GM12872 (cell line): ENCODE measurements around the gene PDE6A.

ENCODE experiments used
- TF ChIP-seq, protein P1 (sequence below): IDR thresholded peaks from 3 replicates; pipeline ENCODE4 v1.5.1; 2011; ENCODE audit warnings: low read depth, mild to moderate bottlenecking, low read length, moderate library complexity; ENCODE audit not compliant: insufficient read depth

PDE6A gene

DNA sequence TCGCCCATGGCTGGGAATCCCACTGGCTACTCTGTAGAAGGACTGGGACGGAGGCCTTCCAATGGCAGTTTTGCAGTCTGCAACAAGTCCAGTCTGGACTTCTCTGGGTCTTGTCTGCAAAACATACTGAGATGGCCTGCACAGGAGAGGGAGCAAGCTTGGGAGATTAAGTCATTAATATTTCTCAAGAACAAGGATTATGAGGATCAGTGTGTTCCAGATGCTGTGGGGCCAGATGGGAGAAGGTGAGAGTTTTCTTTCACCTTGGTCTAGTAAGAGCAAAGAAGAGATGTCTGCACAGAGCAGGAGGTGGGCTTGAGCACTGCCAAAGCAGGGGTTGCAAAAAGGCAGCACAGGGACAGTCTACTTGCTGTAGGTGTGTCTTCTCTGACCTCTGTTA, at the start of gene PDE6A:
PDE6A (minus strand) TSS at position 128 of the 400 bp plus-strand sequence; CDS start at position 8, 120 bp downstream.
- TF ChIP-seq, protein P1, sequence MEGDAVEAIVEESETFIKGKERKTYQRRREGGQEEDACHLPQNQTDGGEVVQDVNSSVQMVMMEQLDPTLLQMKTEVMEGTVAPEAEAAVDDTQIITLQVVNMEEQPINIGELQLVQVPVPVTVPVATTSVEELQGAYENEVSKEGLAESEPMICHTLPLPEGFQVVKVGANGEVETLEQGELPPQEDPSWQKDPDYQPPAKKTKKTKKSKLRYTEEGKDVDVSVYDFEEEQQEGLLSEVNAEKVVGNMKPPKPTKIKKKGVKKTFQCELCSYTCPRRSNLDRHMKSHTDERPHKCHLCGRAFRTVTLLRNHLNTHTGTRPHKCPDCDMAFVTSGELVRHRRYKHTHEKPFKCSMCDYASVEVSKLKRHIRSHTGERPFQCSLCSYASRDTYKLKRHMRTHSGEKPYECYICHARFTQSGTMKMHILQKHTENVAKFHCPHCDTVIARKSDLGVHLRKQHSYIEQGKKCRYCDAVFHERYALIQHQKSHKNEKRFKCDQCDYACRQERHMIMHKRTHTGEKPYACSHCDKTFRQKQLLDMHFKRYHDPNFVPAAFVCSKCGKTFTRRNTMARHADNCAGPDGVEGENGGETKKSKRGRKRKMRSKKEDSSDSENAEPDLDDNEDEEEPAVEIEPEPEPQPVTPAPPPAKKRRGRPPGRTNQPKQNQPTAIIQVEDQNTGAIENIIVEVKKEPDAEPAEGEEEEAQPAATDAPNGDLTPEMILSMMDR: no peak

DNA sequence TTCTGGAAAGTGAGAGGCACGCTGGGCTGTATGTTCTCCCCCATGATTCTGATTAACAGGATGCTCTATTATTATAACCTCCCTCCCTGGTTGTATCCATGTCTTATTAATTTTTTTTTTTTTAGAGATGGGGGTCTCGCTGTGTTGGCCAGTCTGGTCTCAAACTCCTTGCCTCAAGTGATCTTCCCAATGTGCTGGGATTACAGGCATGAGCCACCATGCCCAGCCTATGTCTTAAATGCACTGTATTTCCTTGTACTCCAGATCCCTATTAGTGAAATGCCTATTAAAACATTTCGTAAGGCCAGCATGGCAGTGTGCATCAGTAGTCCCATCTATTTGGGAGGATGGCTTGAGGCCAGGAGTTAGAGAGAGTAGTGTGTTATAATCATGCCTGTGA, 48.9 kb upstream of the PDE6A start:
- TF ChIP-seq, protein P1: no peak

DNA sequence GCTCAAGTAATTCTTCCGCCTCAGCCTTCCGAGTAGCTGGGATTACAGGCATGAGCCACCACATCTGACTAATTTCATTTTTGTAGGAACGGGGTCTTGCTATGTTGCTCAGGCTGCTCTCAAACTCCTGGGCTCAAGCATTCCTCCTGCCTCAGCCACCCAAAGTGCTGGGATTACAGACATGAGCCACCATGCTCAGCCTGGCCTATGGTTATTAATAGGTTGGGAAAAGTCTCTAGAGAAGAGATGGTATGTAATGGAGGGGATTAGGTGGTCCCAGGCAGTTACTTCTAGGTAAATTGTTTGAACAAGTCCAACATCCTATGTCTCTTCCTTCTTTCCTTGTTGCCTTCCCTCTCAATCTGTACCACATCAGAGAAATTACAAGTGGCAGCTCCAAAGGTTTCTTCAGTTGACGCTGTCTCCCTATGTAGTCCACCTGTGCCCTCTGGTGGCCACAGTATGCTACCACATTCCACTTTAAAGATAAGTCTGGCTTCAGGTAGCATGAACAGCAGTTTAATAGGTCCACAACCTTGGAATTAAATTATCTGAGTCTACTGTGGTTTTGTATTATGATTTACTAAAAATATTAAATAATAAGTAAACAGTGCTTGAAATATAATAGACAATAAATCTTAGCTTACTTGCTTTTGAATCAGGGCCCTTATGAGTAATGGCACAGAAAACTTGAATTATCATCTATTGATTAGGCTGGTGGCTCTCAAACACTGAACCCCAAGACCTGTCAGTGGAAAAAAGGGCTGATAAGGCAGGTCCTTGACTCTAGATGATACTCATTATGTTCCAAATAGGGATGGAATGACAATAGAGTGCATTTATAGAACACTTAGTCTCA, 46.2 kb upstream of the PDE6A start:
- TF ChIP-seq, protein P1: peak; percentile 87

DNA sequence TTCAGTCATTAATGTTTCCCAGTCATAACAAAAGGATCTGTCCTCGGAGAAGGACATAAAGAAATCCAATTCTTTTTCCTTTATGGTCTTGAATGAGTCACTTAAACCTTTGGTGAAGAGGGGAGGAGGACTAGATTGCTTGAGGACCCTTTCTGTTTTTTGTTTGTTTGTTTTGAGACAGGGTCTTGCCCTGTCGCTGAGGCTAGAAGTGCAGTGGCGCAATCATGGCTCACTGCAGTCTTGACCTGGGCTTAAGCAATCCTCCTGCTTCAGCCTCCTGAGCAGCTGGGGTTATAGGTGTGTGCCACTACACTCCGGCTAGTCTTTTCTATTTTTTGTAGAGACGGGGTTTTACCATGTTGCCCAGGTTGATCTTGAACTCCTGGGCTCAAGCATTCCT, 43.5 kb upstream of the PDE6A start:
- TF ChIP-seq, protein P1: no peak

DNA sequence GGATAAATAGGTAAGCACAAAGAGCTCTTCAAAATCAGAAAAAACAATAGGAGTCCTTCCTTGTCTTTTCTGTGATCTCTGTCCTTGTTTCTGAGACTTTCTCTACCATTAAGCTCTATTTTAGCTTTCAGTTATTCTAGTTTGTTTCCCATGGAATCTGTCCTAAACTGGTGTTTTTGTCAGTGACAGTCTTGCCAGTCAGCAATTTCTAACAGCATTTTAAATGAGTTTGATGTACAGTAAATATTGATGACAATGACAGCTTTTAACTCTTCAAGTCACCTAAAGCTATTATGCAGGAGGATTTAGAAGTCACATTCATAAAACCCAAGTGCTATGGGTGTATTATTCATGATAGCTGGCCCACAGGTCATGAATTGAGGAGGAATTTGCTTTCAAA, 37.9 kb upstream of the PDE6A start:
- TF ChIP-seq, protein P1: no peak

DNA sequence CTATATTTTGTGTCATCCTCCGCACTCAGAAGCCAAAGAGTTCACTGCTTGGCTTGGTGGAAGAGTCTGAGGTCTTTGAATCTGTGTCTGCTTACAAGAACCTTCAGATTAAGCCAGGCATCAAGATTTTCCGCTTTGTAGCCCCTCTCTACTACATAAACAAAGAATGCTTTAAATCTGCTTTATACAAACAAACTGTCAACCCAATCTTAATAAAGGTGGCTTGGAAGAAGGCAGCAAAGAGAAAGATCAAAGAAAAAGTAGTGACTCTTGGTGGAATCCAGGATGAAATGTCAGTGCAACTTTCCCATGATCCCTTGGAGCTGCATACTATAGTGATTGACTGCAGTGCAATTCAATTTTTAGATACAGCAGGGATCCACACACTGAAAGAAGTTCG, 36.6 kb upstream of the PDE6A start:
- TF ChIP-seq, protein P1: no peak

DNA sequence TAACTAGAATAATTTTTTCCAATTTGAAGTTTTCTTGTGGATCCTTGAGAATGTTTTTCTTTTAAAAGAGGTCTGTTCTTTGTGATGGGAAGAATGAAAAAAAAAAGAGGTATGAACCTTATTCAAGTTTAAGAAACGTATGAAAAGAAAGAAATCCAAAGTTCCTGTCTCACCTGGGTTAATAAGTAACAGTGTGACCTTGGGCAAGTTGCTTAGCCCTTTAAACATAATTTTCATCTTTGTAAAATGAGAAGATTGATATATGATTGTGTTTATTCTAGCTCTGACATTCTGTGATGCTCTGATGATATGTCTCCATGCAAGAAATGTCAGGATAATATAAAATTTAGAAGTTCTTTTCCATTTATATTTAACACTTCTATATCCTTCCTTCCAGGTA, 35.3 kb upstream of the PDE6A start:
- TF ChIP-seq, protein P1: no peak
